ENCODE results near the gene MMD.
A peak's percentile ranks its signal among the peaks of the same experiment; 100 is the strongest.
"Not testable (repeated sequence)": the region's sequence is repeated elsewhere in the genome, so short reads cannot be mapped to it uniquely, and the experiment has no call there.

MMD gene

GRCh38 chr17:55430541-55431288 lies 9.1 kb upstream of the MMD start:
- ChIA-PET CTCF (no interaction called here), POLR2A (no interaction called here)
- TF ChIP-seq BHLHE40 (IDR thresholded peaks at IDR 0.05; ENCODE audit: borderline replicate concordance) (no peak), HDGF (IDR thresholded peaks at IDR 0.05; ENCODE audit: borderline replicate concordance) (no peak), CTBP1 (IDR thresholded peaks at IDR 0.05; ENCODE audit: borderline replicate concordance) (no peak), TARDBP (IDR thresholded peaks at IDR 0.05) (no peak)
- no peak for DNase-seq (ENCODE audit: extremely low spot score)

GRCh38 chr17:55427587-55427882 lies 5.9 kb upstream of the MMD start:
- no peak for DNase-seq (ENCODE audit: extremely low spot score)
- TF ChIP-seq HDGF (IDR thresholded peaks at IDR 0.05; ENCODE audit: borderline replicate concordance) (no peak), ZNF384 (IDR thresholded peaks at IDR 0.05) (no peak), NFRKB (IDR thresholded peaks at IDR 0.05) (no peak), FOXM1 (IDR thresholded peaks at IDR 0.05; ENCODE audit: borderline replicate concordance) (no peak), PKNOX1 (IDR thresholded peaks at IDR 0.05) (no peak), SP1 (IDR thresholded peaks at IDR 0.05) (no peak), L3MBTL2 (conservative IDR thresholded peaks at IDR 0.05) (no peak), BHLHE40 (IDR thresholded peaks at IDR 0.05; ENCODE audit: borderline replicate concordance) (no peak), ARNT (IDR thresholded peaks at IDR 0.05) (no peak), FOXK2 (IDR thresholded peaks at IDR 0.05) (no peak), FOXA1 (IDR thresholded peaks at IDR 0.05) (no peak), CTBP1 (IDR thresholded peaks at IDR 0.05; ENCODE audit: borderline replicate concordance) (no peak), SUZ12 (IDR thresholded peaks at IDR 0.05) (no peak), ELF4 (IDR thresholded peaks at IDR 0.05) (no peak), LEF1 (IDR thresholded peaks at IDR 0.05; ENCODE audit: borderline replicate concordance) (no peak), TARDBP (IDR thresholded peaks at IDR 0.05) (no peak)
- ChIA-PET POLR2A (no interaction called here), CTCF (no interaction called here)

- DNase-seq (ENCODE audit: extremely low spot score), result no peak
- POLR2A ChIA-PET, result no interaction called here
- CTCF ChIA-PET, result interaction anchor here (0.6 kb wide), 1 partner anchor 86 kb away, joined by 3 read pairs; no protein-coding TSS in a partner anchor
- TF ChIP-seq ZNF384 (IDR thresholded peaks at IDR 0.05) (no peak), HDGF (IDR thresholded peaks at IDR 0.05; ENCODE audit: borderline replicate concordance) (no peak), SUZ12 (IDR thresholded peaks at IDR 0.05) (no peak), FOXA1 (IDR thresholded peaks at IDR 0.05) (no peak), BHLHE40 (IDR thresholded peaks at IDR 0.05; ENCODE audit: borderline replicate concordance) (no peak), FOXM1 (IDR thresholded peaks at IDR 0.05; ENCODE audit: borderline replicate concordance) (no peak), FOXK2 (IDR thresholded peaks at IDR 0.05) (no peak), LEF1 (IDR thresholded peaks at IDR 0.05; ENCODE audit: borderline replicate concordance) (no peak), ARNT (IDR thresholded peaks at IDR 0.05) (no peak), ELF4 (IDR thresholded peaks at IDR 0.05) (no peak), SP1 (IDR thresholded peaks at IDR 0.05) (no peak), NFRKB (IDR thresholded peaks at IDR 0.05) (no peak), PKNOX1 (IDR thresholded peaks at IDR 0.05) (no peak), CTBP1 (IDR thresholded peaks at IDR 0.05; ENCODE audit: borderline replicate concordance) (no peak), L3MBTL2 (conservative IDR thresholded peaks at IDR 0.05) (no peak), TARDBP (IDR thresholded peaks at IDR 0.05) (no peak)
These were observed 5.4 kb upstream of the MMD start for GRCh38 chr17:55426851-55427586.

DNA sequence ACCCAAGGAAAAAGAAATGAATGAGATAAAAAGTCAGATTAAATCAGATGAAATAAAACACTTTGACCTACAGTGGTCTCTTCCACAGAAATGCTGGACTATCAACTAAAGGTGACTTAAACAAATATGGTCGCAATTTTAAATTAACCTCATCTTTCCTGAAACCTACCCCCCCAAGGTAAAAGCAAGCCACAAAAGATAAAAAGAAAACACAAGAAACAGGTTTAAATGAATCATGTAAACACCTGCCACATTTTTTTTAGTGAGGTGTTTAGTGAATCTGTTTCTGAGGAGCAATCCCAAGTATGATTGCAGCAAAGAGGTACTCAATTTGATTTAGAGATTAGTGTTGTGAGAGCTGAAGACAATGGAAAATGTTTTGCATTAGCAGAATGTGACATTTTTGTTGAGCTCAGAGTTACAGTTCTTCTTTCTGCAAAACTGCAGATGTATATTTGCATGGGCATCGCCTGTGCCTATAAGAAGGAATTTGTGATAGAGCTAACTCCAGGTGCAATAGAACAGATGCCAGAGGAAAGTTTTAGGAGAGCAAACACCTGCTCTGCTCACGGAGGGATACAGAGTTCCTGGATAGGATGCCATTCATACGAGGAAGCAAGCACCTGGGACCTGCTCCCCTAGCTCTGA lies 3.4 kb upstream of the MMD start:
- DNase-seq (ENCODE audit: extremely low spot score), result no peak
- CTCF ChIA-PET, result interaction anchor here (0.7 kb wide), 1 partner anchor 215 kb away, joined by 6 read pairs; no protein-coding TSS in a partner anchor
- TF ChIP-seq BHLHE40 (IDR thresholded peaks at IDR 0.05; ENCODE audit: borderline replicate concordance), result no peak
- POLR2A ChIA-PET, result no interaction called here

DNA sequence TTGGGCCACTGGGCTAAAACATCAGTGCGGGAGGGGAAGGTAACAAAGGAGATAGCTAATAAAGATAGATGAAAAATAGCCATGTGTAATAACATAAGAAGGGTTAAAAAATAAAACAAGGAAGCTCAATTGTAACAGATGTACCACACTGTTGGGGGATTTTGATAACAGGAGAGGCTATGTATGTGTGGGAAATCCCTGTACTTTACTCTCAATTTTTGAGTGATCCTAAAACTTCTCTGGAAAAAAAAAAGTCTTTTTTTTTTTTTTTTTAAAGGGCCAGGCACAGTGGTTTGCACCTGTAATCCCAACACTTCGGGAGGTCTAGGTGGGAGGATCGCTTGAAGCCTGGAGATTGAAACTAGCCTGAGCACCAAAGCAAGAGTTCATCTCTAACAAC lies 1.9 kb upstream of the MMD start:
- ChIA-PET POLR2A (no interaction called here), CTCF (no interaction called here)
- TF ChIP-seq ZNF384 (IDR thresholded peaks at IDR 0.05), result peak; percentile 69; the same call in 1 of the 2 replicates
- no peak for TF ChIP-seq HDGF (IDR thresholded peaks at IDR 0.05; ENCODE audit: borderline replicate concordance)
- no peak for DNase-seq (ENCODE audit: extremely low spot score)

DNA sequence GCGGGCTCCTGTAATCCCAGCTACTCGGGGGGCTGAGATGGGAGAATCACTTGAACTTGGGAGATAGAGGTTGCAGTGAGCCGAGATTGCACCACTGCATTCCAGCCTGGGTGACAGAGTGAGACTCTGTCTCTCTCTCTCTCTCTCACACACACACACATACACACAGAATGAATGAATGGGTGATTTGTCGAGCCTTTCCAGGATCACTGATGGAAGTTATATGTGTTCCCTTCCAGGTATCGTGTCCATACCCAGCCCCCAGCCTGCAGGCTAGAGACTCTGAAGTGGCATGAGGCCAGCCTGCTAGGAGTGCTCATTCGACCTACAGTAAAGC lies 1.2 kb upstream of the MMD start:
- CTCF ChIA-PET, result interaction anchor here (0.6 kb wide), 1 partner anchor 28 kb away, joined by 3 read pairs; no protein-coding TSS in a partner anchor
- DNase-seq (ENCODE audit: extremely low spot score); POLR2A ChIA-PET: not testable (repeated sequence)

DNA sequence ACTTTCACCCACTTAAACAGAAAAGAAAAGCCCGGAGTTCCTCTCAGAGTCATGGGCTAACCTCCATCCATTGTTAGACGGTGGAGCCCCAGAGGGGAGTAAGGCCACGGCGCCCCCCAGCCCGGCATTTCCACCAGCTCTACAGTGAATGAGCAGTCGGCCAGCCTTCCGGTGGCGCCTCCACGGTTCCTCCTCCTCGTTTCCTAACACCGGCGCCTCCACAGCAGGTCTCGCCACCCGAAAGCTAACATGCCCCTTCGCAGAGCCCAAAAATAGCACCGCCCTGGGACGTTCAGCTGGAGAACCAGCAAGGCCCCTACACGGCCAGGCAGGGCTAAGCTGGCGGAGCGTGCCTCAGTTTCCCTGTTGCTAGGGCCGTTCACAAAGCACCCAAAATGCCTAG lies 858 bp downstream of the MMD start:
- POLR2A ChIA-PET, result interaction anchor here (1.6 kb wide), 1 partner anchor 16 kb away, joined by 5 read pairs; no protein-coding TSS in a partner anchor
- TF ChIP-seq TARDBP (IDR thresholded peaks at IDR 0.05) (no peak), PKNOX1 (IDR thresholded peaks at IDR 0.05) (no peak), FOXM1 (IDR thresholded peaks at IDR 0.05; ENCODE audit: borderline replicate concordance) (no peak), BHLHE40 (IDR thresholded peaks at IDR 0.05; ENCODE audit: borderline replicate concordance) (no peak), ELF4 (IDR thresholded peaks at IDR 0.05) (no peak), L3MBTL2 (conservative IDR thresholded peaks at IDR 0.05) (no peak), NFRKB (IDR thresholded peaks at IDR 0.05) (no peak), FOXK2 (IDR thresholded peaks at IDR 0.05) (no peak), SP1 (IDR thresholded peaks at IDR 0.05) (no peak), LEF1 (IDR thresholded peaks at IDR 0.05; ENCODE audit: borderline replicate concordance) (no peak)
- DNase-seq (ENCODE audit: extremely low spot score), result peak; percentile 27
- CTCF ChIA-PET, result no interaction called here
